Vagina (tissue), 2 donors: Measurements from ENCODE around the gene PACRG.

Source experiments
- POLR2A ChIP-seq, 2 donors: fragments of 450-650 bp; IDR thresholded peaks; one replicate each; pipeline ENCODE4 v1.6.1; 2017; ENCODE audit warnings: antibody characterized with exemption in 2 of 2, mild to moderate bottlenecking in 2 of 2, moderate library complexity in 2 of 2
- POLR2AphosphoS5 ChIP-seq, 2 donors: sonication (generic); formaldehyde crosslinking; IDR thresholded peaks; one replicate each; pipeline ENCODE4 v1.9.0; 2017; ENCODE audit warnings: antibody characterized with exemption in 2 of 2, mild to moderate bottlenecking in 2 of 2, low read depth in 1 of 2; ENCODE audit not compliant: insufficient read depth in 1 of 2
- TF ChIP-seq, protein P1 (sequence below), 3 experiments: fragments of 450-650 bp in 2 of 3; fragments of 200-600 bp in 1 of 3; sonication (generic) in 1 of 3; IDR thresholded peaks; one replicate each; pipeline ENCODE4 v1.5.1; 2017 to 2019; ENCODE audit warnings: antibody characterized with exemption in 3 of 3, mild to moderate bottlenecking in 2 of 3, moderate library complexity in 2 of 3

GRCh38 chr6:163285691-163286090, 557.9 kb downstream of the PACRG start:
- TF ChIP-seq, protein P1, sequence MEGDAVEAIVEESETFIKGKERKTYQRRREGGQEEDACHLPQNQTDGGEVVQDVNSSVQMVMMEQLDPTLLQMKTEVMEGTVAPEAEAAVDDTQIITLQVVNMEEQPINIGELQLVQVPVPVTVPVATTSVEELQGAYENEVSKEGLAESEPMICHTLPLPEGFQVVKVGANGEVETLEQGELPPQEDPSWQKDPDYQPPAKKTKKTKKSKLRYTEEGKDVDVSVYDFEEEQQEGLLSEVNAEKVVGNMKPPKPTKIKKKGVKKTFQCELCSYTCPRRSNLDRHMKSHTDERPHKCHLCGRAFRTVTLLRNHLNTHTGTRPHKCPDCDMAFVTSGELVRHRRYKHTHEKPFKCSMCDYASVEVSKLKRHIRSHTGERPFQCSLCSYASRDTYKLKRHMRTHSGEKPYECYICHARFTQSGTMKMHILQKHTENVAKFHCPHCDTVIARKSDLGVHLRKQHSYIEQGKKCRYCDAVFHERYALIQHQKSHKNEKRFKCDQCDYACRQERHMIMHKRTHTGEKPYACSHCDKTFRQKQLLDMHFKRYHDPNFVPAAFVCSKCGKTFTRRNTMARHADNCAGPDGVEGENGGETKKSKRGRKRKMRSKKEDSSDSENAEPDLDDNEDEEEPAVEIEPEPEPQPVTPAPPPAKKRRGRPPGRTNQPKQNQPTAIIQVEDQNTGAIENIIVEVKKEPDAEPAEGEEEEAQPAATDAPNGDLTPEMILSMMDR (IDR thresholded peaks at IDR 0.05): no peak
- TF ChIP-seq POLR2A (IDR thresholded peaks at IDR 0.05) (no peak), POLR2AphosphoS5 (IDR thresholded peaks at IDR 0.05; ENCODE audit: insufficient read depth in 1 of 2, low read depth in 1 of 2) (no peak)
